ENCODE measurements around the gene GALNT13.

- TF ChIP-seq, protein P1, sequence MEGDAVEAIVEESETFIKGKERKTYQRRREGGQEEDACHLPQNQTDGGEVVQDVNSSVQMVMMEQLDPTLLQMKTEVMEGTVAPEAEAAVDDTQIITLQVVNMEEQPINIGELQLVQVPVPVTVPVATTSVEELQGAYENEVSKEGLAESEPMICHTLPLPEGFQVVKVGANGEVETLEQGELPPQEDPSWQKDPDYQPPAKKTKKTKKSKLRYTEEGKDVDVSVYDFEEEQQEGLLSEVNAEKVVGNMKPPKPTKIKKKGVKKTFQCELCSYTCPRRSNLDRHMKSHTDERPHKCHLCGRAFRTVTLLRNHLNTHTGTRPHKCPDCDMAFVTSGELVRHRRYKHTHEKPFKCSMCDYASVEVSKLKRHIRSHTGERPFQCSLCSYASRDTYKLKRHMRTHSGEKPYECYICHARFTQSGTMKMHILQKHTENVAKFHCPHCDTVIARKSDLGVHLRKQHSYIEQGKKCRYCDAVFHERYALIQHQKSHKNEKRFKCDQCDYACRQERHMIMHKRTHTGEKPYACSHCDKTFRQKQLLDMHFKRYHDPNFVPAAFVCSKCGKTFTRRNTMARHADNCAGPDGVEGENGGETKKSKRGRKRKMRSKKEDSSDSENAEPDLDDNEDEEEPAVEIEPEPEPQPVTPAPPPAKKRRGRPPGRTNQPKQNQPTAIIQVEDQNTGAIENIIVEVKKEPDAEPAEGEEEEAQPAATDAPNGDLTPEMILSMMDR (IDR thresholded peaks at IDR 0.05) = no peak
- TF ChIP-seq, protein P2, sequence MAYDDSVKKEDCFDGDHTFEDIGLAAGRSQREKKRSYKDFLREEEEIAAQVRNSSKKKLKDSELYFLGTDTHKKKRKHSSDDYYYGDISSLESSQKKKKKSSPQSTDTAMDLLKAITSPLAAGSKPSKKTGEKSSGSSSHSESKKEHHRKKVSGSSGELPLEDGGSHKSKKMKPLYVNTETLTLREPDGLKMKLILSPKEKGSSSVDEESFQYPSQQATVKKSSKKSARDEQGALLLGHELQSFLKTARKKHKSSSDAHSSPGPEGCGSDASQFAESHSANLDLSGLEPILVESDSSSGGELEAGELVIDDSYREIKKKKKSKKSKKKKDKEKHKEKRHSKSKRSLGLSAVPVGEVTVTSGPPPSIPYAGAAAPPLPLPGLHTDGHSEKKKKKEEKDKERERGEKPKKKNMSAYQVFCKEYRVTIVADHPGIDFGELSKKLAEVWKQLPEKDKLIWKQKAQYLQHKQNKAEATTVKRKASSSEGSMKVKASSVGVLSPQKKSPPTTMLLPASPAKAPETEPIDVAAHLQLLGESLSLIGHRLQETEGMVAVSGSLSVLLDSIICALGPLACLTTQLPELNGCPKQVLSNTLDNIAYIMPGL (CRISPR knock-in tag; IDR thresholded peaks at IDR 0.05; ENCODE audit: borderline replicate concordance) = no peak
Measured at GRCh38 chr2:154427453-154427852, 555.7 kb downstream of the GALNT13 start.
